AG04450 (cell line): ENCODE results near the gene TNP1. TPM values are rescaled to one million over a fixed set of nuclear protein-coding genes. Genes with fewer than 3 reads are reported as not detected.

Source experiments
- CTCF ChIA-PET: fragments of 300-600, 350-600 bp; formaldehyde crosslinking; extraction: SDS; loops from one replicate; lab custom pipeline; 2022; ENCODE audit warnings: antibody characterized with exemption, inconsistent platforms; lab: Charles Lee
- POLR2A ChIA-PET: fragments of 350-600 bp; formaldehyde crosslinking; extraction: SDS; loops from one replicate; lab custom pipeline; 2021; ENCODE audit warnings: antibody characterized with exemption, inconsistent platforms; lab: Yijun Ruan, JAX
- DNase-seq: peaks from one replicate; pipeline ENCODE4 v3.0.0-alpha.2; 2011; ENCODE audit warnings: low read depth, low spot score
- H3K27ac ChIP-seq: one replicate; pipeline ENCODE4 v1.5.1; 2012; ENCODE audit warnings: low read depth, low read length, control low read depth
- H3K27me3 ChIP-seq: one replicate; pipeline ENCODE4 v1.6.0; 2012; ENCODE audit warnings: low read length; ENCODE audit not compliant: control insufficient read depth, insufficient read depth
- H3K4me3 ChIP-seq: 2 replicates; pipeline ENCODE4 v1.5.1; 2011; ENCODE audit warnings: mild to moderate bottlenecking, low read depth, low read length, control low read depth
- H3K9me3 ChIP-seq: 2 replicates; pipeline ENCODE4 v1.5.1; 2012; ENCODE audit warnings: low read length; ENCODE audit not compliant: control insufficient read depth, insufficient read depth
- polyA plus RNA-seq: library from polyadenylated mRNA; depleted of rRNA; stranded (reverse); fragments of >200 nt; gene quantifications from 2 replicates; pipeline ENCODE4 v1.2.3, GENCODE V29; 2011
- TF ChIP-seq, protein P1 (sequence below): IDR thresholded peaks from 2 replicates; pipeline ENCODE4 v1.5.1; 2011; ENCODE audit warnings: low read depth, low read length, control low read depth, inconsistent platforms

TNP1 gene
- polyA plus RNA-seq, 1 experiment = not detected

DNA sequence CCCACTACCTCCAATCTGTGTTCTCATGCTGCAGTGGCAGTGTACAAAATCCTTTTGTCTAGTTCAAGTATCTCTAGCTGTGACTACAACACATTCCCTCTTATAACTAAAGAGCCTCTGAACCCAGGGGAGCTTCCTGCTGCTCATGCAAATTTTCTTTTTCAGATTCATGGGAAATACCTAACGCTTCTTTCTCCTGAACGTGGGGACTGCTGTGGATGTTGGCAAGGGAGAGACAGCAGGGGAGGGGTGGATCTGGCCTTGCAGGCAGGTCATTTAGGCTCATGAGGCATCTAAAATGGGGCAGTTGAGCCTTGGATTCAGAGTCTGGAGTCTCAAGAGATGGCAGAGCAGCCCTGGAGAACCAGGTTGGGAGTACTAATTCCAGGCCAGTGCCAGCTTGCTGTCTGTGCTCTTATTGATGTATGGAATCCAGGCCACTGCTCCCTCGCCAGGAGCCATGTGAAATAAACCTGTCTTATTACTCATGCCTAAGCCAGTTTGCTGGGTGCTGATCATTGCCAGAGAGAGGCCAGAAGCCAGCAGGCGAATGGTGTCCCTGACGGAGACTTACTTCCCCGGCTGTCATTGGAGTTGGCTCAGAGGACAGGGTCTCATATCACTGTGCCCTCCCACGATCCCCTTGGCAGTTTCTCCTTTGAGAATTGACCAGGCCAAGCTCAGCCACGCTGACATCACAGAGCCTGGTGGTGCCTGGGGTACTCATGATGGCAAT, 29.2 kb upstream of the TNP1 start:
- Histone ChIP-seq H3K27ac (no peak overlapping the region), H3K27me3 (peaks cover 2% of the 10 kb centered on the region), H3K4me3 (no peak overlapping the region), H3K9me3 (peaks cover 6% of the 10 kb centered on the region)
- ChIA-PET CTCF (no interaction called here), POLR2A (no interaction called here)
- TF ChIP-seq, protein P1, sequence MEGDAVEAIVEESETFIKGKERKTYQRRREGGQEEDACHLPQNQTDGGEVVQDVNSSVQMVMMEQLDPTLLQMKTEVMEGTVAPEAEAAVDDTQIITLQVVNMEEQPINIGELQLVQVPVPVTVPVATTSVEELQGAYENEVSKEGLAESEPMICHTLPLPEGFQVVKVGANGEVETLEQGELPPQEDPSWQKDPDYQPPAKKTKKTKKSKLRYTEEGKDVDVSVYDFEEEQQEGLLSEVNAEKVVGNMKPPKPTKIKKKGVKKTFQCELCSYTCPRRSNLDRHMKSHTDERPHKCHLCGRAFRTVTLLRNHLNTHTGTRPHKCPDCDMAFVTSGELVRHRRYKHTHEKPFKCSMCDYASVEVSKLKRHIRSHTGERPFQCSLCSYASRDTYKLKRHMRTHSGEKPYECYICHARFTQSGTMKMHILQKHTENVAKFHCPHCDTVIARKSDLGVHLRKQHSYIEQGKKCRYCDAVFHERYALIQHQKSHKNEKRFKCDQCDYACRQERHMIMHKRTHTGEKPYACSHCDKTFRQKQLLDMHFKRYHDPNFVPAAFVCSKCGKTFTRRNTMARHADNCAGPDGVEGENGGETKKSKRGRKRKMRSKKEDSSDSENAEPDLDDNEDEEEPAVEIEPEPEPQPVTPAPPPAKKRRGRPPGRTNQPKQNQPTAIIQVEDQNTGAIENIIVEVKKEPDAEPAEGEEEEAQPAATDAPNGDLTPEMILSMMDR = no peak
- no peak for DNase-seq

DNA sequence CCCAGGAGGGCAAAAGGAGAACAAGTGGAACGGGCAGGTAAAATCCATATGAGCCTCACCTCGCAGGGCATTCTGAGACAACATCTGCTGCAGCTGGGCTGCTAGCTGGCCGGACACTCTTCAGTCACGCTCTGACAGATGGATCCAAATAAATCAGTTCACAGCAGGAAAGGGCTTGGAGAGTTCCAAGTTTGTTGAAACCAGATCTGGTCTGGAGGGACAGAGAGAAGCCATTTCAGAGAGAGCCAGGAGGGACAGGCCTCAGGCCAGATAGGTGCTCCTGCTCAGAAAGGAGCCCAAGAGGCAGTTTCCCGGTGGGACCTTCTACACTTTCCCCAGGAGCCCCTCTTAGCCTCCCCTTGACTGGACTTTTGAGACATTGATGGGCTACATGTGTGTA, 28.2 kb upstream of the TNP1 start:
- H3K27ac ChIP-seq = no peak overlapping the region
- TF ChIP-seq, protein P1 = no peak
- ChIA-PET CTCF (no interaction called here), POLR2A (no interaction called here)
- H3K9me3 ChIP-seq = peaks cover 6% of the 10 kb centered on the region
- peaks cover 2% of the 10 kb centered on the region for H3K27me3 ChIP-seq
- no peak overlapping the region for H3K4me3 ChIP-seq
- DNase-seq = no peak

DNA sequence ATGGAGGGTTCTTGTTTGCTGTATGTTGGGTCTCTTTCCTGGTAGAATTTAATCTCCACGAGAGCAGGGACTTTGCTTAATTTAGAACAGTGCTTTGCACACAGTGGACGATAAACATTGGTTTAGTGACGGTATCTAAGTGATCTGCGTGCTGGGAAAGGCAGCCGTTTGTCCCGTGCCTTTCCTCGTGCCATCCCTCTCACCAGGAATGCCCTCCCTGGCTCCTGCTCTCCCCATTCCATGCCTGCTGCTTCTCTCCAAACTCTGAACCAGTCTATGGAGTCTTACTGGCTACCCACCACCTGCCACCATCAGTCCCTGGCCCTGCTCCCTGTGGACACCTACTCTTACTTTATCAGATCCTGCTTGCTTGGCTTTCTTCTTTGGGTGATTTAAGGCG, 27.3 kb upstream of the TNP1 start:
- POLR2A ChIA-PET = no interaction called here
- TF ChIP-seq, protein P1 = no peak
- CTCF ChIA-PET = no interaction called here
- no peak for DNase-seq
- Histone ChIP-seq H3K4me3 (no peak overlapping the region), H3K27ac (no peak overlapping the region), H3K9me3 (peaks cover 6% of the 10 kb centered on the region), H3K27me3 (peaks cover 2% of the 10 kb centered on the region)

DNA sequence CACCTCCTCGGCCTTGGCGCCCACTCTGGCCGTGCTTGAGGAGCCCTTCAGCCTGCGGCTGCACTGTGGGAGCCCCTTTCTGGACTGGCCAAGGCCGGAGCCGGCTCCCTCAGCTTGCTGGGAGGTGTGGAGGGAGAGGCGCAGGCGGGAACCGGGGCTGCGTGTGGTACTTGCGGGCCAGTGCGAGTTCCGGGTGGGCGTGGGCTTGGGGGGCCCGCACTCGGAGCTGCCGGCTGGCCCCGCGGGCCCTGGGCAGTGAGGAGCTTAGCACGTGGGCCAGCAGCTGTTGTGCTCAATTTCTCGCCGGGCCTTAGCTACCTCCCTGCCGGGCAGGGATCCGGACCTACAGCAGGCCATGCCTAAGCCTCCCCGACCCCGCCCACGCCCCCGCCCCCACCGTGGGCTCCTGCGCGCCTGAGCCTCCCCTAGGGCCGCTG, 25.3 kb upstream of the TNP1 start:
- CTCF ChIA-PET = no interaction called here
- DNase-seq = no peak
- POLR2A ChIA-PET = no interaction called here
- H3K27me3 ChIP-seq = no peaks in the 10 kb centered on the region
- TF ChIP-seq, protein P1 = no peak
- peaks cover 6% of the 10 kb centered on the region for H3K9me3 ChIP-seq
- no peak overlapping the region for H3K27ac ChIP-seq
- no peak overlapping the region for H3K4me3 ChIP-seq

DNA sequence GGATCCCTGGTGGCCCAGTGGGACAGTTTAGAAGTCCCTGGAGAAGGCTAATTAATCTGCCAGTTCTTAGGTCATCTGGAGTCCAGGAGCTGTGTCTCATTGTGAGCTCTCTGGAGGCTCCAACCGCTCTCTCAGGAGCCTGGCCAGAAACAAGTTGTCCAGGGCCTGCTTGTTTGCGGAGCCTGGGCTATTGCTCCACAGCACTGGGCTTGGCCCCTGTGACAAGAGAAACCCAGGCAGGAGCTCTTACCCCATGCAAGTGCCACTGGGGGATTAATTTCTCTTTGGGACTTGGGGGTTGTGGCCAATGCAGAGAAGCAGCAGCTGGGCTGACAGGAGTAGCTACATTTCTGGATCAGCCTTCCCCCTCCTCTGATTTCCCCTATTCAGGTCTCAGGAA, 24.5 kb upstream of the TNP1 start:
- H3K27ac ChIP-seq = no peak overlapping the region
- TF ChIP-seq, protein P1 = no peak
- POLR2A ChIA-PET = no interaction called here
- CTCF ChIA-PET = no interaction called here
- H3K9me3 ChIP-seq = peaks cover 6% of the 10 kb centered on the region
- H3K27me3 ChIP-seq = no peaks in the 10 kb centered on the region
- no peak for DNase-seq
- H3K4me3 ChIP-seq = no peak overlapping the region
